ENCODE results near the gene GJC3.

DNA sequence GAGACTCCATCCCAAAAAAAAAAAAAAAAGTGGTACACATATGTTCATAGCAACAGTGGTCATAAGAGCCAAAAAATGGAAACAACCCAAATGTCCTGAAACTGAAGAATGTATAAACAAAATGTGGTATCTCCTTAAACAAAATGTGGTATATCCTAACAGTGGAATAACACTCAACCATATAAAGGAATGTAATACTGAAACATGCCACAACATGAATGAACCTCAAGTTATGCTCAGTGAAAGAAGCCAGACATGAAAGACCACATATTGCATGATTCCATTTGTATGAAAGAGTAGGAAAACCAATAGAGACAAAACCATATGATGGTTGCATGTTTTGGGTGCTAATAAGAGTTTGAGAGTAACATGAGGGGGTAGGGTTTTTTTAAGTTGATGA lies 3.1 kb downstream of the GJC3 start:
- no peak for TF ChIP-seq SIN3A (IDR thresholded peaks at IDR 0.05; ENCODE audit: borderline replicate concordance, insufficient read depth, low read depth, low read length)
- no peak for TF ChIP-seq CTCF (IDR thresholded peaks at IDR 0.05)
